ENCODE data around the gene OR1C1.
"Not testable (repeated sequence)": the region's sequence is repeated elsewhere in the genome, so short reads cannot be mapped to it uniquely, and the experiment has no call there.

Gene OR1C1

GRCh38 chr1:247760456-247760855, at the start of gene OR1C1:
OR1C1 (minus strand) TSS chr1:247760556; CDS start chr1:247758406, 2,150 bp downstream.
- no peak for DNase-seq

- no peak for DNase-seq
Measured at GRCh38 chr1:247797518-247797917, 37.2 kb upstream of the OR1C1 start.

- no peak for DNase-seq
Measured at GRCh38 chr1:247769603-247770002, 9.2 kb upstream of the OR1C1 start.

- DNase-seq: not testable (repeated sequence)
Measured at GRCh38 chr1:247754311-247754710, 6.0 kb downstream of the OR1C1 start.

GRCh38 chr1:247749870-247750269, 10.5 kb downstream of the OR1C1 start:
- DNase-seq: no peak

- DNase-seq: no peak
Measured at GRCh38 chr1:247748041-247748440, 12.3 kb downstream of the OR1C1 start, which contains the start of gene OR14A2. OR14A2 (minus strand) TSS chr1:247748141.

GRCh38 chr1:247747616-247748015, 12.7 kb downstream of the OR1C1 start:
- no peak for DNase-seq

GRCh38 chr1:247746391-247746935, 13.9 kb downstream of the OR1C1 start:
- no peak for DNase-seq

- not testable (repeated sequence) for DNase-seq
Measured at GRCh38 chr1:247742215-247742760, 18.1 kb downstream of the OR1C1 start.

GRCh38 chr1:247741756-247742155, 18.6 kb downstream of the OR1C1 start:
- no peak for DNase-seq

- no peak for DNase-seq
Measured at GRCh38 chr1:247740721-247741120, 19.6 kb downstream of the OR1C1 start.

GRCh38 chr1:247738315-247738714, 22.0 kb downstream of the OR1C1 start, which contains the start of gene OR14K1:
OR14K1 (plus strand) TSS chr1:247738615; CDS start chr1:247738615, 0 bp downstream.
- DNase-seq: no peak

- DNase-seq: no peak
Measured at GRCh38 chr1:247721222-247721621, 39.1 kb downstream of the OR1C1 start.

- no peak for DNase-seq
Measured at GRCh38 chr1:247716546-247716945, 43.8 kb downstream of the OR1C1 start, which contains the start of gene OR6F1. OR6F1 (minus strand) TSS chr1:247716646; CDS start chr1:247712755, 3,891 bp downstream.

- no peak for DNase-seq
Measured at GRCh38 chr1:247713753-247714152, 46.6 kb downstream of the OR1C1 start.

GRCh38 chr1:247710681-247711080, 49.7 kb downstream of the OR1C1 start:
- not testable (repeated sequence) for DNase-seq

Data from AML-193 (cell line).